GM12872 (cell line): ENCODE data around the gene ZNF681.

Experiments
- TF ChIP-seq, protein P1 (sequence below): IDR thresholded peaks from 3 replicates; pipeline ENCODE4 v1.5.1; 2011; ENCODE audit warnings: low read depth, mild to moderate bottlenecking, low read length, moderate library complexity; ENCODE audit not compliant: insufficient read depth

ZNF681 gene

DNA sequence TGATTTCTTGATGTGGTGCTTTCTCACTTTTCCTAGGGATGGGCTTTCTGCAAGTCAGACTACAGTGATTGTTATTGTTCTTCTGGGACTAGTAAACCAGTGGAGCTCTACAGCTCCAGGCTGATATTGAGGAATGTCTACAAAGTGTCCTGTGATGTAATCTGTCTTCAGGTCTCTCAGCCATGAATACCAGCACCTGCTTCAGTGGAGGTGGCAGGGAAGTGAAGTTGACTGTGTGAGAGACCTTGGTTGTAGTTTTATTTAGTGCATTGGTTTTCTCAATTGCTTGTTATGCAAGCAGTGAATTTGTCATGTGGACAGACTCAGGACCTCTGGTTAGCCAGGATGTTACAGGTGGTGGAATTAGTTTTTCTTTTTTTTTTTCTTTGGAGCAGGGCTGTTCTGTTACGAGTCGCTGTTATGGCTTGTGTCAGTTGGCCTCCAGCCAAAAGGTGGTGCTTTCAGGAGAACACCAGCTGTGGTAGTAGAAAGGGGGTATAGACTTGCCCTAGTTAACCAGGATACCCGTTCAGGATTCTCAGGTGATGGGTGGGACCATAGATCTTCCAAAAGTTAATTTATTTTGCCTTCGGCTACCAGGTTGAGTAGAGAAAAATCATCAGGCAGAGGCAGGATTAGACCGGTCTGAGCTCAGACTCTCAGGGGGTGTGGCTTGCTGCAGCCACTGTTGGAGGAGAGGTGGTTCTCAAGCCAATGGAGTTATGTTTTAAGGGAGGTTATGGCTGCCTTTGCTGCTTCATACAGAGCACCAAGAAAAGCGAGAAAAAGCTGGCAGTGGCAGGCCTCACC, 59.8 kb downstream of the ZNF681 start:
- TF ChIP-seq, protein P1, sequence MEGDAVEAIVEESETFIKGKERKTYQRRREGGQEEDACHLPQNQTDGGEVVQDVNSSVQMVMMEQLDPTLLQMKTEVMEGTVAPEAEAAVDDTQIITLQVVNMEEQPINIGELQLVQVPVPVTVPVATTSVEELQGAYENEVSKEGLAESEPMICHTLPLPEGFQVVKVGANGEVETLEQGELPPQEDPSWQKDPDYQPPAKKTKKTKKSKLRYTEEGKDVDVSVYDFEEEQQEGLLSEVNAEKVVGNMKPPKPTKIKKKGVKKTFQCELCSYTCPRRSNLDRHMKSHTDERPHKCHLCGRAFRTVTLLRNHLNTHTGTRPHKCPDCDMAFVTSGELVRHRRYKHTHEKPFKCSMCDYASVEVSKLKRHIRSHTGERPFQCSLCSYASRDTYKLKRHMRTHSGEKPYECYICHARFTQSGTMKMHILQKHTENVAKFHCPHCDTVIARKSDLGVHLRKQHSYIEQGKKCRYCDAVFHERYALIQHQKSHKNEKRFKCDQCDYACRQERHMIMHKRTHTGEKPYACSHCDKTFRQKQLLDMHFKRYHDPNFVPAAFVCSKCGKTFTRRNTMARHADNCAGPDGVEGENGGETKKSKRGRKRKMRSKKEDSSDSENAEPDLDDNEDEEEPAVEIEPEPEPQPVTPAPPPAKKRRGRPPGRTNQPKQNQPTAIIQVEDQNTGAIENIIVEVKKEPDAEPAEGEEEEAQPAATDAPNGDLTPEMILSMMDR: no peak
